HCT116 (cell line): ENCODE results near the gene PRDM11. TPM values are rescaled to one million over a fixed set of nuclear protein-coding genes. Genes with fewer than 3 reads are reported as not detected.

Experiments used
- ATAC-seq: fragments of 200-7000 bp; cut with Tn5 transposase; 2 replicates; pipeline ENCODE4 v1.9.1; 2020; ENCODE audit warnings: mild to moderate bottlenecking, moderate library complexity
- BruUV-seq: library from RNA; stranded (reverse); fragments of 400-500 nt; replicated peaks from 2 replicates; lab custom pipeline; 2021; lab: Mats Ljungman, UMichigan
- CTCF ChIA-PET: fragments of 300-600 bp; sonication (Branson Sonifier 250); formaldehyde crosslinking; loops from one replicate; lab custom pipeline; 2021; ENCODE audit warnings: antibody characterized with exemption; lab: Charles Lee
- POLR2A ChIA-PET: fragments of 300-600, 350-600 bp; sonication (Branson Sonifier 250); formaldehyde crosslinking; loops from one replicate; lab custom pipeline; 2021; ENCODE audit warnings: antibody characterized with exemption; lab: Charles Lee
- RAD21 ChIA-PET, 2 experiments: fragments of 300-600 bp; sonication (Branson Sonifier 250); formaldehyde crosslinking; loops; one replicate each; lab custom pipeline; 2023; ENCODE audit warnings: low total read pairs in 2 of 2; ENCODE audit not compliant: uncharacterized antibody in 2 of 2, unreplicated experiment in 2 of 2, low non-redundant PET in 1 of 2; lab: Charles Lee
- DNase-seq: peaks from one replicate; pipeline ENCODE4 v3.0.0-alpha.2; 2010; ENCODE audit warnings: low read depth, low spot score
- H2AFZ ChIP-seq: fragments of 200-600 bp; shearing (Covaris generic), sonication (generic); 2 replicates; pipeline ENCODE4 v1.6.1; 2017; ENCODE audit warnings: low read depth, mixed run types, mixed read lengths, antibody characterized with exemption, low read length; ENCODE audit not compliant: poor library complexity, severe bottlenecking
- H3K27ac ChIP-seq: 2 replicates; pipeline ENCODE4 v1.5.1; 2012; ENCODE audit warnings: low read depth, low read length
- H3K27me3 ChIP-seq: fragments of 200-600 bp; sonication (generic); 2 replicates; pipeline ENCODE4 v1.6.1; 2016; ENCODE audit warnings: mixed run types, low read length, mixed read lengths; ENCODE audit not compliant: insufficient read depth
- H3K36me3 ChIP-seq, 2 experiments: fragments of 200-500 bp in 1 of 2; fragments of 200-600 bp in 1 of 2; sonication (Bioruptor generic) in 1 of 2; sonication (generic) in 1 of 2; 2 replicates each; pipeline versions ENCODE4 v1.5.1 to v1.6.1; 2014 to 2016; ENCODE audit warnings: low read length in 2 of 2, inconsistent platforms in 1 of 2, mixed read lengths in 1 of 2, mixed run types in 1 of 2; ENCODE audit not compliant: insufficient read depth in 2 of 2, control insufficient read depth in 1 of 2
- H3K4me1 ChIP-seq, 2 experiments: fragments of 200-600 bp in 1 of 2; sonication (generic) in 1 of 2; 2 replicates each; pipeline versions ENCODE4 v1.5.1 to v1.6.1; 2012 to 2017; ENCODE audit warnings: low read length in 2 of 2, inconsistent platforms in 1 of 2, mild to moderate bottlenecking in 1 of 2, mixed read lengths in 1 of 2, mixed run types in 1 of 2, moderate library complexity in 1 of 2; ENCODE audit not compliant: insufficient read depth in 2 of 2, control insufficient read depth in 1 of 2
- H3K4me2 ChIP-seq: fragments of 200-600 bp; sonication (generic); 2 replicates; pipeline ENCODE4 v1.6.1; 2017; ENCODE audit warnings: mixed run types, low read length, mixed read lengths
- H3K4me3 ChIP-seq, 2 experiments: fragments of 200-600 bp in 1 of 2; sonication (generic) in 1 of 2; replicated peaks in 1 of 2; 2 replicates each; pipeline ENCODE4 v1.5.1; 2011 to 2016; ENCODE audit warnings: low read length in 2 of 2, control low read depth in 1 of 2, low read depth in 1 of 2, mild to moderate bottlenecking in 1 of 2, mixed read lengths in 1 of 2, mixed run types in 1 of 2
- H3K79me2 ChIP-seq: fragments of 200-600 bp; sonication (generic); 2 replicates; pipeline ENCODE4 v1.6.1; 2017; ENCODE audit warnings: mild to moderate bottlenecking, mixed run types, low read length, moderate library complexity, mixed read lengths; ENCODE audit not compliant: insufficient read depth
- H3K9ac ChIP-seq: fragments of 200-600 bp; sonication (generic); 2 replicates; pipeline ENCODE4 v1.6.1; 2016; ENCODE audit warnings: low read length, mixed read lengths
- H3K9me2 ChIP-seq: fragments of 200-600 bp; sonication (generic), shearing (Covaris generic); 2 replicates; pipeline ENCODE4 v1.6.1; 2017; ENCODE audit warnings: mixed run types, mild to moderate bottlenecking, moderate library complexity; ENCODE audit not compliant: insufficient read depth
- H3K9me3 ChIP-seq, 2 experiments: fragments of 200-500 bp in 1 of 2; fragments of 200-600 bp in 1 of 2; sonication (Bioruptor generic) in 1 of 2; sonication (generic) in 1 of 2; 2 replicates each; pipeline ENCODE4 v1.6.1; 2014 to 2017; ENCODE audit warnings: low read length in 2 of 2, mixed read lengths in 2 of 2, inconsistent platforms in 1 of 2, low read depth in 1 of 2, mild to moderate bottlenecking in 1 of 2, mixed run types in 1 of 2, moderate library complexity in 1 of 2; ENCODE audit not compliant: control insufficient read depth in 1 of 2, insufficient read depth in 1 of 2
- H4K20me1 ChIP-seq: fragments of 200-600 bp; sonication (generic), shearing (Covaris generic); 2 replicates; pipeline ENCODE4 v1.6.1; 2017; ENCODE audit warnings: mixed run types, mild to moderate bottlenecking, moderate library complexity; ENCODE audit not compliant: insufficient read depth
- CBX3 ChIP-seq: IDR thresholded peaks from 2 replicates; pipeline ENCODE4 v1.6.1; 2012; ENCODE audit warnings: low read depth
- CEBPB ChIP-seq: IDR thresholded peaks from 2 replicates; pipeline ENCODE4 v1.6.1; 2012; ENCODE audit warnings: low read depth
- EGR1 ChIP-seq: IDR thresholded peaks from 2 replicates; pipeline ENCODE4 v1.6.1; 2012; ENCODE audit warnings: low read depth
- ELF1 ChIP-seq: IDR thresholded peaks from 2 replicates; pipeline ENCODE4 v1.6.1; 2012; ENCODE audit warnings: low read depth, borderline replicate concordance
- EZH2 ChIP-seq: fragments of 200-600 bp; sonication (generic); IDR thresholded peaks from 2 replicates; pipeline ENCODE4 v1.6.1; 2017; ENCODE audit warnings: antibody characterized with exemption, mixed run types
- FOSL1 ChIP-seq: IDR thresholded peaks from 2 replicates; pipeline ENCODE4 v1.6.1; 2012; ENCODE audit warnings: low read depth
- POLR2A ChIP-seq: IDR thresholded peaks from 2 replicates; pipeline ENCODE4 v1.7.0; 2011; ENCODE audit warnings: borderline replicate concordance; ENCODE audit not compliant: insufficient read depth, insufficient read length; ENCODE audit errors: extremely low read depth
- POLR2AphosphoS5 ChIP-seq: IDR thresholded peaks from 2 replicates; pipeline ENCODE4 v1.6.1; 2011; ENCODE audit warnings: mild to moderate bottlenecking, low read depth, low read length, moderate library complexity
- RAD21 ChIP-seq: IDR thresholded peaks from 2 replicates; pipeline ENCODE4 v1.6.1; 2012; ENCODE audit warnings: low read depth, mild to moderate bottlenecking
- SP1 ChIP-seq: IDR thresholded peaks from 2 replicates; pipeline ENCODE4 v1.6.1; 2012; ENCODE audit warnings: low read depth
- SRF ChIP-seq: IDR thresholded peaks from 2 replicates; pipeline ENCODE4 v1.6.1; 2012; ENCODE audit warnings: low read depth
- TCF7L2 ChIP-seq: IDR thresholded peaks from 2 replicates; pipeline ENCODE4 v1.7.0; 2011; ENCODE audit warnings: borderline replicate concordance, inconsistent platforms; ENCODE audit not compliant: insufficient read depth, insufficient read length; ENCODE audit errors: extremely low read depth
- YY1 ChIP-seq: IDR thresholded peaks from 2 replicates; pipeline ENCODE4 v1.6.1; 2011; ENCODE audit warnings: low read length, low read depth, moderate library complexity, mild to moderate bottlenecking; ENCODE audit not compliant: insufficient replicate concordance; ENCODE audit errors: extremely low read depth
- ZFX ChIP-seq: fragments of 450-650 bp; IDR thresholded peaks from 2 replicates; pipeline ENCODE4 v1.6.1; 2017
- ZNF274 ChIP-seq: fragments of 200-500 bp; sonication (Bioruptor generic); IDR thresholded peaks from 2 replicates; pipeline ENCODE4 v1.6.1; 2014; ENCODE audit warnings: mild to moderate bottlenecking, low read depth, low read length, inconsistent platforms
- intact Hi-C: fragments of 100-400 bp; cut with micrococcal nuclease; formaldehyde crosslinking; loops from 2 replicates; pipeline ENCODE4 v1.10.0; 2022
- total RNA-seq: library from RNA; stranded (reverse); gene quantifications from one replicate; pipeline ENCODE4 v1.2.1, GENCODE V29; 2021; ENCODE audit not compliant: unreplicated experiment
- TF ChIP-seq, protein P1 (sequence below), 3 experiments: fragments of 200-600 bp in 1 of 3; sonication (generic) in 1 of 3; IDR thresholded peaks in 2 of 3; conservative IDR thresholded peaks in 1 of 3; 2 replicates each; pipeline ENCODE4 v1.5.1; 2012 to 2017; ENCODE audit warnings: low read depth in 2 of 3, low read length in 2 of 3, antibody characterized with exemption in 1 of 3, borderline replicate concordance in 1 of 3, control low read depth in 1 of 3, mild to moderate bottlenecking in 1 of 3, mixed read lengths in 1 of 3, mixed run types in 1 of 3, moderate library complexity in 1 of 3; ENCODE audit not compliant: insufficient read depth in 1 of 3
- TF ChIP-seq, protein P2 (sequence below): IDR thresholded peaks from 2 replicates; pipeline ENCODE4 v1.6.1; 2012
- TF ChIP-seq, protein P3 (sequence below): IDR thresholded peaks from 2 replicates; pipeline ENCODE4 v1.6.1; 2012
- TF ChIP-seq, protein P4 (sequence below): IDR thresholded peaks from 2 replicates; pipeline ENCODE4 v1.6.1; 2011; ENCODE audit warnings: mild to moderate bottlenecking, low read length, moderate library complexity; ENCODE audit not compliant: insufficient replicate concordance; ENCODE audit errors: extremely low read depth
- TF ChIP-seq, protein P5 (sequence below): IDR thresholded peaks from 2 replicates; pipeline ENCODE4 v1.6.1; 2012; ENCODE audit warnings: low read depth

Gene PRDM11
- total RNA-seq, 1 experiment from 2014 or later: 9.3 TPM

DNA sequence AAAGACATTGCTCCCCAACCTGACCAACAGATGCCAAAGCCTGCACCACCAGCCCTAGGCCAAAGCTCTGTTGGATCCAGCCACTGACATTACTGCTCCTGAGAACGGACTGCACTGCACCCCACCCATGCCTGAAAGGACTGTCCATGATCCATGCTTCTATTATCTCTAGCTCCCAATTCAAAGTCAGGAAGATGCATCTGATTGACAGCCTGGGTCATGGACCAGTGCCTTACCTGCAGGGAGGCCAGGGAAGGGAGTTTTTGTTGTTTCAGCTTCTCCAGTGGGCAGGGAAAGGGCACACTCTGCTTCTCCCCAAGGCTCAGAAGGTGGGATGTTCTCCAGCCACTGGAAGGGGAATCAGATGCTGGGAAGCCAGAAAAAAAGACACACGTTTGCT lies 4.8 kb upstream of the PRDM11 start:
- BruUV-seq: no TSS peak
- RAD21 ChIA-PET: no interaction called here

More for the DNA sequence above, 4.8 kb upstream of the PRDM11 start:
- no peaks in the 10 kb centered on the region for H3K36me3 ChIP-seq
- no peaks in the 10 kb centered on the region for H3K79me2 ChIP-seq
- H4K20me1 ChIP-seq: no peaks in the 10 kb centered on the region
- H3K27ac ChIP-seq: no peak overlapping the region
- H3K4me2 ChIP-seq: no peak overlapping the region
- no peak for TF ChIP-seq SP1
- no peak for TF ChIP-seq EGR1
- TF ChIP-seq, protein P1, sequence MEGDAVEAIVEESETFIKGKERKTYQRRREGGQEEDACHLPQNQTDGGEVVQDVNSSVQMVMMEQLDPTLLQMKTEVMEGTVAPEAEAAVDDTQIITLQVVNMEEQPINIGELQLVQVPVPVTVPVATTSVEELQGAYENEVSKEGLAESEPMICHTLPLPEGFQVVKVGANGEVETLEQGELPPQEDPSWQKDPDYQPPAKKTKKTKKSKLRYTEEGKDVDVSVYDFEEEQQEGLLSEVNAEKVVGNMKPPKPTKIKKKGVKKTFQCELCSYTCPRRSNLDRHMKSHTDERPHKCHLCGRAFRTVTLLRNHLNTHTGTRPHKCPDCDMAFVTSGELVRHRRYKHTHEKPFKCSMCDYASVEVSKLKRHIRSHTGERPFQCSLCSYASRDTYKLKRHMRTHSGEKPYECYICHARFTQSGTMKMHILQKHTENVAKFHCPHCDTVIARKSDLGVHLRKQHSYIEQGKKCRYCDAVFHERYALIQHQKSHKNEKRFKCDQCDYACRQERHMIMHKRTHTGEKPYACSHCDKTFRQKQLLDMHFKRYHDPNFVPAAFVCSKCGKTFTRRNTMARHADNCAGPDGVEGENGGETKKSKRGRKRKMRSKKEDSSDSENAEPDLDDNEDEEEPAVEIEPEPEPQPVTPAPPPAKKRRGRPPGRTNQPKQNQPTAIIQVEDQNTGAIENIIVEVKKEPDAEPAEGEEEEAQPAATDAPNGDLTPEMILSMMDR (IDR thresholded peaks at IDR 0.05 in 2 of 3, conservative IDR thresholded peaks at IDR 0.05 in 1 of 3; ENCODE audit: borderline replicate concordance in 1 of 3, insufficient read depth in 1 of 3, low read depth in 2 of 3, low read length in 2 of 3): no peak
- no peak for TF ChIP-seq CBX3
- no peak for TF ChIP-seq FOSL1
- TF ChIP-seq ELF1: no peak
- TF ChIP-seq, protein P2, sequence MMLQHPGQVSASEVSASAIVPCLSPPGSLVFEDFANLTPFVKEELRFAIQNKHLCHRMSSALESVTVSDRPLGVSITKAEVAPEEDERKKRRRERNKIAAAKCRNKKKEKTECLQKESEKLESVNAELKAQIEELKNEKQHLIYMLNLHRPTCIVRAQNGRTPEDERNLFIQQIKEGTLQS: no peak
- TF ChIP-seq TCF7L2: no peak
- TF ChIP-seq, protein P3, sequence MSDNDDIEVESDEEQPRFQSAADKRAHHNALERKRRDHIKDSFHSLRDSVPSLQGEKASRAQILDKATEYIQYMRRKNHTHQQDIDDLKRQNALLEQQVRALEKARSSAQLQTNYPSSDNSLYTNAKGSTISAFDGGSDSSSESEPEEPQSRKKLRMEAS: no peak
- TF ChIP-seq POLR2A: no peak
- no peak for TF ChIP-seq SRF
- TF ChIP-seq YY1: no peak
- no peak for TF ChIP-seq CEBPB
- TF ChIP-seq, protein P4, sequence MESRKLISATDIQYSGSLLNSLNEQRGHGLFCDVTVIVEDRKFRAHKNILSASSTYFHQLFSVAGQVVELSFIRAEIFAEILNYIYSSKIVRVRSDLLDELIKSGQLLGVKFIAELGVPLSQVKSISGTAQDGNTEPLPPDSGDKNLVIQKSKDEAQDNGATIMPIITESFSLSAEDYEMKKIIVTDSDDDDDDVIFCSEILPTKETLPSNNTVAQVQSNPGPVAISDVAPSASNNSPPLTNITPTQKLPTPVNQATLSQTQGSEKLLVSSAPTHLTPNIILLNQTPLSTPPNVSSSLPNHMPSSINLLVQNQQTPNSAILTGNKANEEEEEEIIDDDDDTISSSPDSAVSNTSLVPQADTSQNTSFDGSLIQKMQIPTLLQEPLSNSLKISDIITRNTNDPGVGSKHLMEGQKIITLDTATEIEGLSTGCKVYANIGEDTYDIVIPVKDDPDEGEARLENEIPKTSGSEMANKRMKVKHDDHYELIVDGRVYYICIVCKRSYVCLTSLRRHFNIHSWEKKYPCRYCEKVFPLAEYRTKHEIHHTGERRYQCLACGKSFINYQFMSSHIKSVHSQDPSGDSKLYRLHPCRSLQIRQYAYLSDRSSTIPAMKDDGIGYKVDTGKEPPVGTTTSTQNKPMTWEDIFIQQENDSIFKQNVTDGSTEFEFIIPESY: no peak
- TF ChIP-seq, protein P5, sequence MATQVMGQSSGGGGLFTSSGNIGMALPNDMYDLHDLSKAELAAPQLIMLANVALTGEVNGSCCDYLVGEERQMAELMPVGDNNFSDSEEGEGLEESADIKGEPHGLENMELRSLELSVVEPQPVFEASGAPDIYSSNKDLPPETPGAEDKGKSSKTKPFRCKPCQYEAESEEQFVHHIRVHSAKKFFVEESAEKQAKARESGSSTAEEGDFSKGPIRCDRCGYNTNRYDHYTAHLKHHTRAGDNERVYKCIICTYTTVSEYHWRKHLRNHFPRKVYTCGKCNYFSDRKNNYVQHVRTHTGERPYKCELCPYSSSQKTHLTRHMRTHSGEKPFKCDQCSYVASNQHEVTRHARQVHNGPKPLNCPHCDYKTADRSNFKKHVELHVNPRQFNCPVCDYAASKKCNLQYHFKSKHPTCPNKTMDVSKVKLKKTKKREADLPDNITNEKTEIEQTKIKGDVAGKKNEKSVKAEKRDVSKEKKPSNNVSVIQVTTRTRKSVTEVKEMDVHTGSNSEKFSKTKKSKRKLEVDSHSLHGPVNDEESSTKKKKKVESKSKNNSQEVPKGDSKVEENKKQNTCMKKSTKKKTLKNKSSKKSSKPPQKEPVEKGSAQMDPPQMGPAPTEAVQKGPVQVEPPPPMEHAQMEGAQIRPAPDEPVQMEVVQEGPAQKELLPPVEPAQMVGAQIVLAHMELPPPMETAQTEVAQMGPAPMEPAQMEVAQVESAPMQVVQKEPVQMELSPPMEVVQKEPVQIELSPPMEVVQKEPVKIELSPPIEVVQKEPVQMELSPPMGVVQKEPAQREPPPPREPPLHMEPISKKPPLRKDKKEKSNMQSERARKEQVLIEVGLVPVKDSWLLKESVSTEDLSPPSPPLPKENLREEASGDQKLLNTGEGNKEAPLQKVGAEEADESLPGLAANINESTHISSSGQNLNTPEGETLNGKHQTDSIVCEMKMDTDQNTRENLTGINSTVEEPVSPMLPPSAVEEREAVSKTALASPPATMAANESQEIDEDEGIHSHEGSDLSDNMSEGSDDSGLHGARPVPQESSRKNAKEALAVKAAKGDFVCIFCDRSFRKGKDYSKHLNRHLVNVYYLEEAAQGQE: no peak
- TF ChIP-seq POLR2AphosphoS5: no peak
- TF ChIP-seq ZFX: no peak
- no peak for TF ChIP-seq EZH2
- no peak for TF ChIP-seq ZNF274
- no peak for TF ChIP-seq RAD21
- peaks cover 3 to 6% of the 10 kb centered on the region in 2 experiments; a peak in 2 of 4 replicates for H3K4me1 ChIP-seq
- ATAC-seq (no peak), DNase-seq (no peak)
- intact Hi-C loops: no loop called here
- ChIA-PET POLR2A (no interaction called here), CTCF (interaction anchor here (0.8 kb wide), 1 partner anchor 31 kb away, joined by 3 read pairs; no protein-coding TSS in a partner anchor)
- H3K9ac ChIP-seq: no peak overlapping the region
- H2AFZ ChIP-seq: no peak overlapping the region
- no peaks in the 10 kb centered on the region; the same call in 1 of the 2 replicates for H3K27me3 ChIP-seq
- no peak overlapping the region for H3K4me3 ChIP-seq
- no peaks in the 10 kb centered on the region for H3K9me3 ChIP-seq
- no peaks in the 10 kb centered on the region for H3K9me2 ChIP-seq
